HG02642 (cell line): ENCODE results near the gene DCBLD1.
A peak's percentile ranks its signal among the peaks of the same experiment; 100 is the strongest.

Source experiments
- ATAC-seq: cut with Tn5 transposase; IDR thresholded peaks from one replicate; pipeline ENCODE4 v1.9.1; 2021; ENCODE audit warnings: mild to moderate bottlenecking; ENCODE audit not compliant: unreplicated experiment, poor library complexity

DCBLD1 gene

GRCh38 chr6:117469356-117469755, 13.1 kb upstream of the DCBLD1 start:
- no peak for ATAC-seq

- no peak for ATAC-seq
Observed at GRCh38 chr6:117469791-117470190, 12.7 kb upstream of the DCBLD1 start.

GRCh38 chr6:117472667-117473066, 9.8 kb upstream of the DCBLD1 start:
- no peak for ATAC-seq

- no peak for ATAC-seq
Observed at GRCh38 chr6:117473401-117473800, 9.1 kb upstream of the DCBLD1 start.

- peak; percentile 22 for ATAC-seq
Observed at GRCh38 chr6:117477988-117478852, 4.3 kb upstream of the DCBLD1 start.

- ATAC-seq = no peak
Observed at GRCh38 chr6:117478853-117479231, 3.6 kb upstream of the DCBLD1 start.

- ATAC-seq = no peak
Observed at GRCh38 chr6:117480651-117481050, 1.8 kb upstream of the DCBLD1 start.

GRCh38 chr6:117481278-117481925, 1.1 kb upstream of the DCBLD1 start:
- ATAC-seq = no peak

- no peak for ATAC-seq
Observed at GRCh38 chr6:117481926-117482239, 591 bp upstream of the DCBLD1 start.

GRCh38 chr6:117483004-117483644, 650 bp downstream of the DCBLD1 start:
- ATAC-seq = peak; percentile 24

GRCh38 chr6:117483645-117484016, 1.2 kb downstream of the DCBLD1 start:
- peak; percentile 17 for ATAC-seq

- ATAC-seq = no peak
Observed at GRCh38 chr6:117484052-117484646, 1.7 kb downstream of the DCBLD1 start.

- ATAC-seq = no peak
Observed at GRCh38 chr6:117485433-117485832, 3.0 kb downstream of the DCBLD1 start.

- no peak for ATAC-seq
Observed at GRCh38 chr6:117487821-117488220, 5.3 kb downstream of the DCBLD1 start.

GRCh38 chr6:117489003-117489402, 6.5 kb downstream of the DCBLD1 start:
- no peak for ATAC-seq

- ATAC-seq = no peak
Observed at GRCh38 chr6:117491916-117492315, 9.4 kb downstream of the DCBLD1 start.

GRCh38 chr6:117493470-117493869, 11.0 kb downstream of the DCBLD1 start:
- no peak for ATAC-seq

- no peak for ATAC-seq
Observed at GRCh38 chr6:117494283-117494682, 11.8 kb downstream of the DCBLD1 start.

GRCh38 chr6:117494694-117495318, 12.3 kb downstream of the DCBLD1 start:
- no peak for ATAC-seq

GRCh38 chr6:117495425-117495824, 13.0 kb downstream of the DCBLD1 start:
- ATAC-seq = no peak

- ATAC-seq = no peak
Observed at GRCh38 chr6:117495869-117496268, 13.4 kb downstream of the DCBLD1 start.
